ENCODE measurements around the gene LHX6. TPM values are rescaled to one million over a fixed set of nuclear protein-coding genes. Genes with fewer than 3 reads are reported as not detected.

LHX6 gene
- total and polyA plus RNA-seq, 3 donors from 2014 or later = 8.8 to 11.5 (median 8.8) TPM

GRCh38 chr9:122228191-122228567 is 578 bp downstream of the LHX6 start:
- peaks cover 16% of the 10 kb centered on the region for H3K4me1 ChIP-seq
- H3K27me3 ChIP-seq = peaks cover 5% of the 10 kb centered on the region
- intact Hi-C loops (cut with DNase I; ENCODE audit: low total_unique reads) = no loop called here
- no peaks in the 10 kb centered on the region for H3K9me3 ChIP-seq
- no peak for DNase-seq
- TF ChIP-seq POLR2A (IDR thresholded peaks at IDR 0.05) (no peak), CTCF (IDR thresholded peaks at IDR 0.05) (no peak)
- H3K4me3 ChIP-seq = peak overlapping the region; percentile 34 to 47
- WGBS, 2 donors = 1 to 2% methylated on average over 29 to 38 of the region's 38 CpGs
- H3K36me3 ChIP-seq (ENCODE audit: low read depth, missing control alignments) = no peaks in the 10 kb centered on the region
- no peak overlapping the region for H3K27ac ChIP-seq

GRCh38 chr9:122227575-122227900 is 1.2 kb downstream of the LHX6 start:
- Histone ChIP-seq H3K27ac (no peak overlapping the region), H3K4me3 (peak overlapping the region in 1 of 2 donors; percentile 47), H3K27me3 (peaks cover 5% of the 10 kb centered on the region), H3K4me1 (peaks cover 16% of the 10 kb centered on the region), H3K9me3 (no peaks in the 10 kb centered on the region), H3K36me3 (ENCODE audit: low read depth, missing control alignments) (no peaks in the 10 kb centered on the region)
- DNase-seq = no peak
- 8 to 9% methylated on average over 10 of the region's 10 CpGs for WGBS, 2 donors
- intact Hi-C loops (cut with DNase I; ENCODE audit: low total_unique reads) = no loop called here
- TF ChIP-seq POLR2A (IDR thresholded peaks at IDR 0.05) (no peak), CTCF (IDR thresholded peaks at IDR 0.05) (no peak)

GRCh38 chr9:122226758-122227574 is 1.8 kb downstream of the LHX6 start:
- TF ChIP-seq POLR2A (IDR thresholded peaks at IDR 0.05) = no peak
- no peak for TF ChIP-seq CTCF (IDR thresholded peaks at IDR 0.05)

GRCh38 chr9:122226142-122226757 is 2.5 kb downstream of the LHX6 start:
- 3 to 16% methylated on average over 15 to 50 of the region's 51 CpGs for WGBS, 2 donors
- Histone ChIP-seq H3K9me3 (no peaks in the 10 kb centered on the region), H3K4me3 (no peak overlapping the region), H3K27me3 (peaks cover 6% of the 10 kb centered on the region), H3K4me1 (peaks cover 16% of the 10 kb centered on the region), H3K36me3 (ENCODE audit: low read depth, missing control alignments) (no peaks in the 10 kb centered on the region), H3K27ac (no peak overlapping the region)
- intact Hi-C loops (cut with DNase I; ENCODE audit: low total_unique reads) = no loop called here
- TF ChIP-seq POLR2A (IDR thresholded peaks at IDR 0.05) (no peak), CTCF (IDR thresholded peaks at IDR 0.05) (no peak)
- no peak for DNase-seq

More at GRCh38 chr9:122226758-122227574, 1.8 kb downstream of the LHX6 start:
- no peaks in the 10 kb centered on the region for H3K36me3 ChIP-seq (ENCODE audit: low read depth, missing control alignments)
- intact Hi-C loops (cut with DNase I; ENCODE audit: low total_unique reads) = no loop called here
- peaks cover 5% of the 10 kb centered on the region for H3K27me3 ChIP-seq
- DNase-seq = no peak
- 14 to 21% methylated on average over 40 to 59 of the region's 59 CpGs for WGBS, 2 donors
- H3K4me3 ChIP-seq = peak overlapping the region in 1 of 2 donors; percentile 9
- no peak overlapping the region for H3K27ac ChIP-seq
- no peaks in the 10 kb centered on the region for H3K9me3 ChIP-seq
- H3K4me1 ChIP-seq = peaks cover 16% of the 10 kb centered on the region
